ENCODE results near the gene DCAF4.

The DCAF4 gene

DNA sequence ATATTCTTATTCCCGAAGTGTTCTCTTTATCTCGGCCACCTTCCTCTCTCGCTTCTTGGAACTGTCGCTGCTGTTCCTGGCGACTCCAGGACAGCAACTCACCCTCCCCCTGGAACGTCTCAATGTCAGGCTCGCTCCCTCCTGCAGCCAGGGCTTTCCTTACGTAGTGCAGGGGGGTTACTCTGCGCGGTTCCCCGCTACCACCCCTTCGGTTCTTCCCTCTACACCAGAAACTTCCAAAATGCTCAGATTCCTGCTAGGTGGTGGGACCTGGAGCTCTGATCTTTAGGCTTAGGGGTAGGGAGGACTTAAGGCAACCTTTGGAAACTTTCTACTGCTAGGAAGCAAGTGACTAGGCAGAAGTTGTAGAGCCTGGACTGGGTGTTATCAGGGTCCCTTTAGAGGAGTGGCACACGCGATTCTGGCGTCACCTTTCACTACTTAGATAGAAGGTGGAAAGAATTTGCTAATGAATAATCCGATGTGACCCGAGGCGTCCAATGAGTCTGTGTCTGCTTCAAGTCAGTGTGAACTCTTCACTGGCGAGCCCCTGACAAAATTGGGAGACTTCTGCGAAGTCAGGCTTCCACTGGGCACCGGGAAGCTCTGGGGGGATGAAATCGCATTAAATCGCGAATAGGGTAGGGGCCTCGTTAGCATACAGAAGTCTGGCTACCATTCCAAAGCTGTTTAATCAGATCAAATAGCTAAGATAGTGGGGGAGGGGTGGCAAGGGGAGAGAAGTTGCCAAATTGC, 31.5 kb upstream of the DCAF4 start:
- Histone ChIP-seq H3K27ac (ENCODE audit: low read depth, low read length) (no peak overlapping the region), H2AFZ (ENCODE audit: low read length, unreplicated experiment) (peak overlapping the region; percentile 99), H3K4me3 (ENCODE audit: low read depth, low read length) (peak overlapping the region; percentile 97), H3K36me3 (ENCODE audit: insufficient read depth, low read length) (no peaks in the 10 kb centered on the region), H3K79me2 (ENCODE audit: control insufficient read depth, insufficient read depth, low read length, unreplicated experiment) (no peaks in the 10 kb centered on the region), H3K27me3 (ENCODE audit: insufficient read depth, low read length) (no peaks in the 10 kb centered on the region), H3K4me1 (ENCODE audit: control insufficient read depth, insufficient read depth, low read length, unreplicated experiment) (peaks cover 8% of the 10 kb centered on the region)

DNA sequence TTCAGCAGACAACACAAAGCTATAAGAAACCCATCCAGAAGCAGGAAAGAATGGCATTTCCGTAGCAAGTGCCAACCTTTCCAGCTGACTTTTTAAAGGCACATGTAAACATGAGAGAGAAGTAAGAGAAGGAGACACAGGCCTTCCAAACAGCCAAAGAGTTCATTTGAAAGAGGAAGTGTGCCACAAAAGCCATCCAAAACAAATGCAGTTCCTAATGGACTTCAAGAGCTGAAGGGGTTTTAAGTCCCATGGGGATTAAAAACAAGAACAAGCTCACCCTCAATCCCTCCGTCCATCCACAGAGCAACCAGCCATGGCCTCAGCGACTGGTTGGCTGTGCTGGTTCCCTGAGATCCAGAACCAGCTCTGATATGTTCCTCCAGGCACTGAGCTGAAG, 27.8 kb upstream of the DCAF4 start:
- peaks cover 3% of the 10 kb centered on the region for H3K4me1 ChIP-seq (ENCODE audit: control insufficient read depth, insufficient read depth, low read length, unreplicated experiment)

DNA sequence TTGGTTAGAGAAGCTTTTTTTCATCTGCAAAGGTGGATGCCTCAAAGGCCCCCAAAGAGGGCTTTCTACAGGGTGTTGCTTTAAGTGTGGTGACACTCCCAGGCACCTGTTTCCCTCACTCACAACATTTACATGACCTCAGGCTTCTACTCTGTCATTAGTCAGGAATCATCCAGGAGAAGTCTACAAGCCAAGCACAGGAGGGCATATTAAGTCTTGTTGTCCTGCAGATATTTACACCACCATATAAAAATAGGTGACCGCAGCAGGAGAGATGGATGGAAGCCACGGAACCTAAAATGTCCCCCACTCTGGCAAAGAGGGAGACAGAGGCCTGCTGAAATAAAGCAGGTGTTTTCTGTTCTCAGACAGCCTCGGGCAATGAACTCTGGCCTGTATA, 24.9 kb upstream of the DCAF4 start:
- H3K27ac ChIP-seq (ENCODE audit: low read depth, low read length), result no peak overlapping the region
- H3K36me3 ChIP-seq (ENCODE audit: insufficient read depth, low read length), result 0 out of 2 replicates have a peak, but pooled peaks cover 3% of the 10 kb centered on the region
- H2AFZ ChIP-seq (ENCODE audit: low read length, unreplicated experiment), result no peak overlapping the region
- peaks cover 11% of the 10 kb centered on the region for H3K4me1 ChIP-seq (ENCODE audit: control insufficient read depth, insufficient read depth, low read length, unreplicated experiment)
- H3K4me3 ChIP-seq (ENCODE audit: low read depth, low read length), result no peak overlapping the region
- no peaks in the 10 kb centered on the region for H3K79me2 ChIP-seq (ENCODE audit: control insufficient read depth, insufficient read depth, low read length, unreplicated experiment)
- H3K27me3 ChIP-seq (ENCODE audit: insufficient read depth, low read length), result no peaks in the 10 kb centered on the region

More for the DNA sequence above, 27.8 kb upstream of the DCAF4 start:
- Histone ChIP-seq H3K79me2 (ENCODE audit: control insufficient read depth, insufficient read depth, low read length, unreplicated experiment) (no peaks in the 10 kb centered on the region), H3K4me3 (ENCODE audit: low read depth, low read length) (no peak overlapping the region), H3K36me3 (ENCODE audit: insufficient read depth, low read length) (0 out of 2 replicates have a peak, but pooled peaks cover 3% of the 10 kb centered on the region), H3K27me3 (ENCODE audit: insufficient read depth, low read length) (no peaks in the 10 kb centered on the region), H3K27ac (ENCODE audit: low read depth, low read length) (no peak overlapping the region), H2AFZ (ENCODE audit: low read length, unreplicated experiment) (no peak overlapping the region)

DNA sequence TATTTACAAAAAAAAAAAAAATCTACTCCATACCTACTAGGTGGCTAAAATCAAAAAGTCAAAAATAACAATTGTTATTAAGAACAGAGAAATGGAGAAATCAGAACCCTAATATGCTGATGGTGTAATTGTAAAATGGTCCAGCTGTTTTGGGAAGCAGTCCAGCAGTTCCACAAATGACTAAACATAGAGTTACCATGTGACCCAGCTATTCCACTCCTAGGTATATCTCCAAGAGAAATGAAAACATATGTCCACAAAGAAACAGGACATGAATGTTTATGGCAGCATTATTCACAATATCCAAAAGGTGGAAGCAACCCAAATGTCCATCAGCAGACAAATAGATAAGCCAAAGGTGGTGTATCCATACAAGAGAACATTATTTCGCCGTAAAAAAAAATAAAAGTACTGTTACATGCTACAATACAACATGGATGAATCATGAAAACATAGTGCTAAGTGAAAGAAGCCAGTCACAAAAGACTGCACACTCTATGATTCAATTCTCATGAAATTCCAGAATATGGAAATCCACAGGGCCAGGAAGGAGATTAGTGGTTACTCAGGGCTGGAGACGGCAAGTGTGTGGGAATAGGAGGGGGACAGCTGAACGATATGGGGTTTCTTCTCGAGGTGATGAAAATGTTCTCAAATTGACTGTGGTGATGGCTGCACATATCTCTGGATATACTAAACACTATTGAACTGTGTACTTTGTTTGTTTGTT, 23.3 kb upstream of the DCAF4 start:
- H3K36me3 ChIP-seq (ENCODE audit: insufficient read depth, low read length), result 0 out of 2 replicates have a peak, but pooled peaks cover 3% of the 10 kb centered on the region
- H3K79me2 ChIP-seq (ENCODE audit: control insufficient read depth, insufficient read depth, low read length, unreplicated experiment), result no peaks in the 10 kb centered on the region
- H3K27me3 ChIP-seq (ENCODE audit: insufficient read depth, low read length), result no peaks in the 10 kb centered on the region
- H3K27ac ChIP-seq (ENCODE audit: low read depth, low read length), result no peak overlapping the region
- no peak overlapping the region for H3K4me3 ChIP-seq (ENCODE audit: low read depth, low read length)
- H3K4me1 ChIP-seq (ENCODE audit: control insufficient read depth, insufficient read depth, low read length, unreplicated experiment), result peaks cover 27% of the 10 kb centered on the region
- no peak overlapping the region for H2AFZ ChIP-seq (ENCODE audit: low read length, unreplicated experiment)

DNA sequence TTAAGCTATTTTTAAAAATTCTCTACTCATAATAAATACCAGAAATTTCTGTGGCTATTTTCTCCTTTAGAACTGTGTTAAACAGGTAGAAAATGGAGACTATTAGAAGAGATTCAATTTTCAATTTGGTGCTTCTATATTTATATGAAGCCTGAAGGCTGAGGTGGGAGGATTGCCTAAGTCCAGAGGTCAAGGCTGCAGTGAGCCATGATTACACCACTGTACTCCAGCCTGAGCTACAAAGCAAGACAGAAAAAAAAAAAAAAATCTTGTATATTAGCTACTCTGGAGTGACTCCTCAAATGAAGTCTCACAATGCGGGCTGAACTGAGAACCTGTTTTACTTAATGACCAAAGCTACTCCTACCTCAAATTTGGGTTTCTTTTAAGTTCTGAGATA, 22.5 kb upstream of the DCAF4 start:
- Histone ChIP-seq H3K36me3 (ENCODE audit: insufficient read depth, low read length) (0 out of 2 replicates have a peak, but pooled peaks cover 3% of the 10 kb centered on the region), H3K4me1 (ENCODE audit: control insufficient read depth, insufficient read depth, low read length, unreplicated experiment) (peaks cover 33% of the 10 kb centered on the region), H3K27me3 (ENCODE audit: insufficient read depth, low read length) (no peaks in the 10 kb centered on the region), H2AFZ (ENCODE audit: low read length, unreplicated experiment) (no peak overlapping the region), H3K27ac (ENCODE audit: low read depth, low read length) (no peak overlapping the region), H3K4me3 (ENCODE audit: low read depth, low read length) (no peak overlapping the region), H3K79me2 (ENCODE audit: control insufficient read depth, insufficient read depth, low read length, unreplicated experiment) (no peaks in the 10 kb centered on the region)

DNA sequence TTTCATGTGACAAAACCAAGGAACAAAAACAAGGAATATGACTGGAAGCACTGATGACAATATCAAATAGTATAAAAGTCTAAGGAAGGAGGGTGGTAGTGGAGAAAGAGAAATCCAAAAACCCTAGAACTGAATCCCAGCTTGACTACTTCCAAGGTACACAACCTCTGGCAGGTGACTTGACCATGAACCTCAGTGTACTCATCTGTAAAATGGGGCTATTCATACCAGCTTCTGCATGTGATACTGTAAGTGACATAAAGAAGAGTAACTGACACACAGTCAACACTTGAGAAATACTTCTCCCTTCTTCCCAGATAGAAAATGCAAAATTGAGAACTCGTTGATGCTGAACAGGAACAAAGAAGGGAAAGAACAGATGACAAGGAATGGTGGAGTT, 22.0 kb upstream of the DCAF4 start:
- Histone ChIP-seq H3K36me3 (ENCODE audit: insufficient read depth, low read length) (0 out of 2 replicates have a peak, but pooled peaks cover 3% of the 10 kb centered on the region), H3K4me1 (ENCODE audit: control insufficient read depth, insufficient read depth, low read length, unreplicated experiment) (peaks cover 33% of the 10 kb centered on the region), H3K27ac (ENCODE audit: low read depth, low read length) (no peak overlapping the region), H2AFZ (ENCODE audit: low read length, unreplicated experiment) (no peak overlapping the region), H3K79me2 (ENCODE audit: control insufficient read depth, insufficient read depth, low read length, unreplicated experiment) (no peaks in the 10 kb centered on the region), H3K4me3 (ENCODE audit: low read depth, low read length) (no peak overlapping the region), H3K27me3 (ENCODE audit: insufficient read depth, low read length) (no peaks in the 10 kb centered on the region)

DNA sequence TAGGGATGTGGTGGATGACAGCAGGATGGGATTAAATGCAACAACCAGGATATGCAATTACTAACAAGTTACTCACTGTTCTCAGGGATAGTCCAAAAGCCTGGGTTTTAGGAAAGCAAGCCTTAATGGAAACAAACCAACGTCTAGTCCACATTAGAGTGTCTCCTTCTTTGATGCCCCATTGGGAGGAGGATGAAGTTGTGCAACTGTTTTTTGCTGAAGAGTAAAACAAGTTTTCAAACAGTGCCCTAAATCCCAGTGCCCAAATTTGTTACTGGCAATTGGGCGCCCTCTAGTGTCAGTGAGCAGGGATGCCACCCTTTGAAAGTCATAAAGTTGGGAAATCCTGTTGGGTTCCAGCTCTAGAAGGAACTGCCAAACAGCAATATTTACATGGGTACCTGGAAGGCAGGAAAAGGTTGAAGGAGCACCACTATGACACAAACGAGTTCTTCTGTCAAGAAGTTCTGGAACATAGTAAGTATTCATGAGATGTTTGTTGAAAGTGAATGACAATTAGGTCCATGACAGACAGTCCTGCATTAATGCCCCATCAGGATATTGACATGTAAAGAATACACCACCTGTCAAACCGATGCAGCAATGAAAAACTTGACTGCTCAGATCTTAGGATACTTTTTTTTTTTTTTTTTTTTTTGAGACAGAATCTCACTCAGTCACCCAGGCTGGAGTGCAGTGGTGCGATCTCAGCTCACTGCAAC, 21.3 kb upstream of the DCAF4 start:
- H3K4me1 ChIP-seq (ENCODE audit: control insufficient read depth, insufficient read depth, low read length, unreplicated experiment), result peaks cover 33% of the 10 kb centered on the region
- no peaks in the 10 kb centered on the region for H3K27me3 ChIP-seq (ENCODE audit: insufficient read depth, low read length)
- 0 out of 2 replicates have a peak, but pooled peaks cover 3% of the 10 kb centered on the region for H3K36me3 ChIP-seq (ENCODE audit: insufficient read depth, low read length)
- H2AFZ ChIP-seq (ENCODE audit: low read length, unreplicated experiment), result no peak overlapping the region
- H3K4me3 ChIP-seq (ENCODE audit: low read depth, low read length), result no peak overlapping the region
- H3K27ac ChIP-seq (ENCODE audit: low read depth, low read length), result no peak overlapping the region
- H3K79me2 ChIP-seq (ENCODE audit: control insufficient read depth, insufficient read depth, low read length, unreplicated experiment), result no peaks in the 10 kb centered on the region

DNA sequence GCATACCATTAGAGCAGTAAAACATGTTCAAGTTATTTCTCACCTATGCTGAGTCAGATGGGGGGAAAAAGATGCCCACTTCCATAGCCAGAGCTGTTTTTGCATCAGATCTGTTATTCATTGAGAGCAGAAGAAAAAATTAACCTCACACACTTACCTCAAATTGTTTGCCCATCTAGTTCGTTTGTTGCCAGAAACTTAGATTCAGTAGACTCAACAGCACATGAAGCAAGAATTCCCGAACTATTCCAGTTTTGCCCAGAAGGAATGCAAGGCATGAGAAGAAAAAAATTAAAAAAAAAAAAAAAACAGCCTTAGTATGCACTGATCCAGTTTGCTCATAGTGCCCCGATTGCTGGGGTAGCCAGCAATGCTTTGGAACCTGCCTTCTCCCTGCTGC, 19.9 kb upstream of the DCAF4 start:
- no peaks in the 10 kb centered on the region for H3K79me2 ChIP-seq (ENCODE audit: control insufficient read depth, insufficient read depth, low read length, unreplicated experiment)
- no peak overlapping the region for H3K27ac ChIP-seq (ENCODE audit: low read depth, low read length)
- H3K36me3 ChIP-seq (ENCODE audit: insufficient read depth, low read length), result 0 out of 2 replicates have a peak, but pooled peaks cover 3% of the 10 kb centered on the region
- no peak overlapping the region for H3K4me3 ChIP-seq (ENCODE audit: low read depth, low read length)
- H2AFZ ChIP-seq (ENCODE audit: low read length, unreplicated experiment), result no peak overlapping the region
- no peaks in the 10 kb centered on the region for H3K27me3 ChIP-seq (ENCODE audit: insufficient read depth, low read length)
- H3K4me1 ChIP-seq (ENCODE audit: control insufficient read depth, insufficient read depth, low read length, unreplicated experiment), result peaks cover 33% of the 10 kb centered on the region

DNA sequence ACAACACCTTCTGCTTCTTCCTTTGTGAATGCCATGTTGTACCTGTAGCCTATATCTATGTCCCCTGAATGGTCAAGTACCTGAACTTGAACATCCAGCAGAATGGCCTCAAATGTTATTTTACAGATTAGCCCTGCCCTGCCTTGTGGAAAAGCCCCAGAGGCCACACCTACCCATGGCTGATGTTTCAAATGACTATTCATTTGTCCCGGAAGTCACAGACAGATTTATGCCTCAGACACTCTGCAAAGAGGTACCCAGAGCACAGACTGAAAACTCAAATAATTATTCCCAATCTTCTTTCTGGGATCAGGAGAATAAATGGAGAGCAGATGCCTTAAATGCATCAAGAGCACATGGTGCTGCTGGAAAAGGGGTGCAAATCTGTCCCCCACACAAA, 19.4 kb upstream of the DCAF4 start:
- no peaks in the 10 kb centered on the region for H3K79me2 ChIP-seq (ENCODE audit: control insufficient read depth, insufficient read depth, low read length, unreplicated experiment)
- no peak overlapping the region for H3K4me3 ChIP-seq (ENCODE audit: low read depth, low read length)
- peaks cover 33% of the 10 kb centered on the region for H3K4me1 ChIP-seq (ENCODE audit: control insufficient read depth, insufficient read depth, low read length, unreplicated experiment)
- 0 out of 2 replicates have a peak, but pooled peaks cover 3% of the 10 kb centered on the region for H3K36me3 ChIP-seq (ENCODE audit: insufficient read depth, low read length)
- peak overlapping the region; percentile 71 for H2AFZ ChIP-seq (ENCODE audit: low read length, unreplicated experiment)
- H3K27me3 ChIP-seq (ENCODE audit: insufficient read depth, low read length), result no peaks in the 10 kb centered on the region
- H3K27ac ChIP-seq (ENCODE audit: low read depth, low read length), result no peak overlapping the region

DNA sequence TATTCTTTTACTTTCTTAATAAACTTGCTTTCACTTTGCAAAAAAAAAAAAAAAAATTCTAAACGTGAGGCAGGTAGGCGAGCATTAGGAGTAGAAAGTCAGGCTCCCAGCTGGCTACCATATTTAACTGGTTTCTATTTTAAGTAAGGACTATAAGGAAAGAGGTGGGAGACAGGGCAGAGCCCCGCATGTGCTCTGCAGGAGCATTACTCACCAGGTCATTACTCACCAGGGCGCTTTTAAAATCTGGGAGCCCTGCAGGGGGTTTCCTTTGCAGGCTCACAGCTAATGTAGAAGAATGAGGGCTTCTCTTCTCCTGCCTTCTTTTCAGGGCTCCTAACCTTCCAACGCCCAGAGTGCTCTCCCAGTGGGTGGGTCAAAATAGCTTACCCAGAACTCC, 18.4 kb upstream of the DCAF4 start:
- H3K4me1 ChIP-seq (ENCODE audit: control insufficient read depth, insufficient read depth, low read length, unreplicated experiment), result peaks cover 32% of the 10 kb centered on the region
- H3K79me2 ChIP-seq (ENCODE audit: control insufficient read depth, insufficient read depth, low read length, unreplicated experiment), result no peaks in the 10 kb centered on the region
- no peak overlapping the region for H3K27ac ChIP-seq (ENCODE audit: low read depth, low read length)
- H3K36me3 ChIP-seq (ENCODE audit: insufficient read depth, low read length), result 0 out of 2 replicates have a peak, but pooled peaks cover 1% of the 10 kb centered on the region
- no peak overlapping the region for H2AFZ ChIP-seq (ENCODE audit: low read length, unreplicated experiment)
- no peaks in the 10 kb centered on the region for H3K27me3 ChIP-seq (ENCODE audit: insufficient read depth, low read length)
- peak overlapping the region; percentile 29 for H3K4me3 ChIP-seq (ENCODE audit: low read depth, low read length)

Data from ACC112 (cell line).